HFF-Myc (cell line): Measurements from ENCODE around the gene SERGEF.

Source experiments
- DNase-seq: peaks from one replicate; pipeline ENCODE4 v3.0.0-alpha.2; 2011; ENCODE audit warnings: low read depth; ENCODE audit errors: extremely low read depth
- H3K4me3 ChIP-seq: replicated peaks from 2 replicates; pipeline ENCODE4 v1.5.1; 2011; ENCODE audit warnings: low read depth, mild to moderate bottlenecking, control low read depth, low read length
- TF ChIP-seq, protein P1 (sequence below): IDR thresholded peaks from 2 replicates; pipeline ENCODE4 v1.5.1; 2012; ENCODE audit warnings: mild to moderate bottlenecking, low read depth, low read length, control low read depth; ENCODE audit errors: missing control alignments

Gene SERGEF

DNA sequence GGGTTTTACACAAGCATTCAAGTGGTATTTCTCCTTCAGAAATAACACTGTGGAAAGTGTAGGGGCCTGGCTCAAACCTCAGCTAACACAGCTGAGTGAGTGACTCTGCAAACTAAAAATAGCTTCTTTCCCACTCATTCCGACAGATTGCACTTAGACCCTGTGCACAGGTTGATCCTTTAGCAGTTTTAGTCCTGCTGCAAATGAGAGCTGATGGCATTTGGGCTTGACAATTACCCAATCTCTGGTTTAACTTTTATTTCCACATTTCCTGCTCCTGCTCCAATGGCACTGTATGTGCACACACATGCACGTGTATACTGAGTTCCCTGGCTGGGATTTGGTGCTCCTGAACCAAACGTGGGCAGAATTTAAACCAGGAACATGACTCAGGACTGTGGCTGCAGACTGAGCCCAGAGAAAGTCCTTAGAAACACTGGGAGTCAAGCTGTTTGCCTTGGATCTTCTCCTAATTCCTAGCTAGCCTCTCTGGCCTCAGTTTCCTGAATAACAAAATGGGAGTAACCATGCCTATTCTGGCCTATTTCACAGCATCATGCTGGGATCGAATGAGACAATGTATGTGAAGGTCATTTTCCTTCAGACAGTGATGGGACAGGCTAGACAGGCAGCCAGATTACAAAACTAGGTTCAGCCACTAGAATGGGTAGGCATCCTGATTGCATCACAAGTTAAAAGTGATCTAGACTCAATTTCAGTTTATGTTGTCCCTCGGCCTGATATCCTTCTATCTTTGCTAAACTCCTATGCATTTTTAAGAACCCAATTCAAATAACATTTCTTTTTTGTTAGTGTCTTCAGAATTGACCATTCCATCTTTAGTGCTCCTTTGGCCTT lies 58.2 kb downstream of the SERGEF start:
- TF ChIP-seq, protein P1, sequence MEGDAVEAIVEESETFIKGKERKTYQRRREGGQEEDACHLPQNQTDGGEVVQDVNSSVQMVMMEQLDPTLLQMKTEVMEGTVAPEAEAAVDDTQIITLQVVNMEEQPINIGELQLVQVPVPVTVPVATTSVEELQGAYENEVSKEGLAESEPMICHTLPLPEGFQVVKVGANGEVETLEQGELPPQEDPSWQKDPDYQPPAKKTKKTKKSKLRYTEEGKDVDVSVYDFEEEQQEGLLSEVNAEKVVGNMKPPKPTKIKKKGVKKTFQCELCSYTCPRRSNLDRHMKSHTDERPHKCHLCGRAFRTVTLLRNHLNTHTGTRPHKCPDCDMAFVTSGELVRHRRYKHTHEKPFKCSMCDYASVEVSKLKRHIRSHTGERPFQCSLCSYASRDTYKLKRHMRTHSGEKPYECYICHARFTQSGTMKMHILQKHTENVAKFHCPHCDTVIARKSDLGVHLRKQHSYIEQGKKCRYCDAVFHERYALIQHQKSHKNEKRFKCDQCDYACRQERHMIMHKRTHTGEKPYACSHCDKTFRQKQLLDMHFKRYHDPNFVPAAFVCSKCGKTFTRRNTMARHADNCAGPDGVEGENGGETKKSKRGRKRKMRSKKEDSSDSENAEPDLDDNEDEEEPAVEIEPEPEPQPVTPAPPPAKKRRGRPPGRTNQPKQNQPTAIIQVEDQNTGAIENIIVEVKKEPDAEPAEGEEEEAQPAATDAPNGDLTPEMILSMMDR = no peak
- DNase-seq = no peak

DNA sequence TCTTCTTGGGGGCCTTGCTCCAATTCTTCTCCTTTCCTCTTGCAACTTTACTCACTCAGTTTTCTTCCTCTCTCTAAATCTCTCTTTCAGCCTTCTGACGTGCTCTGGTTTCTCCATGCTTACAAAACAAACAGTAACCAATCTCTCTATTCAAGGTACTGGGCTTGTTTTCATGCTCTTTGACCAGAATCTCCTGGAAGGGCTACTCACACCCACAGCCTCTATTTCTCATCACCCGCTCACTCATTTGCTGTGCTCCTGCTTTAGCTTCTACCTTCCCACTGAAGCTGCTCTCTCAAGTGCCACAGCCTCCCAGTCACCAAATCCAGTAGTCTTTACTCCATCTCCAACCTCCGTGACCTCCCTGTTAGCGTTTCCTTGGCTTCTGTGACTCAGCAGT lies 60.4 kb downstream of the SERGEF start:
- no peak for DNase-seq
- TF ChIP-seq, protein P1 = no peak
- no peak overlapping the region for H3K4me3 ChIP-seq

More for the DNA sequence above, 58.2 kb downstream of the SERGEF start:
- no peak overlapping the region for H3K4me3 ChIP-seq

DNA sequence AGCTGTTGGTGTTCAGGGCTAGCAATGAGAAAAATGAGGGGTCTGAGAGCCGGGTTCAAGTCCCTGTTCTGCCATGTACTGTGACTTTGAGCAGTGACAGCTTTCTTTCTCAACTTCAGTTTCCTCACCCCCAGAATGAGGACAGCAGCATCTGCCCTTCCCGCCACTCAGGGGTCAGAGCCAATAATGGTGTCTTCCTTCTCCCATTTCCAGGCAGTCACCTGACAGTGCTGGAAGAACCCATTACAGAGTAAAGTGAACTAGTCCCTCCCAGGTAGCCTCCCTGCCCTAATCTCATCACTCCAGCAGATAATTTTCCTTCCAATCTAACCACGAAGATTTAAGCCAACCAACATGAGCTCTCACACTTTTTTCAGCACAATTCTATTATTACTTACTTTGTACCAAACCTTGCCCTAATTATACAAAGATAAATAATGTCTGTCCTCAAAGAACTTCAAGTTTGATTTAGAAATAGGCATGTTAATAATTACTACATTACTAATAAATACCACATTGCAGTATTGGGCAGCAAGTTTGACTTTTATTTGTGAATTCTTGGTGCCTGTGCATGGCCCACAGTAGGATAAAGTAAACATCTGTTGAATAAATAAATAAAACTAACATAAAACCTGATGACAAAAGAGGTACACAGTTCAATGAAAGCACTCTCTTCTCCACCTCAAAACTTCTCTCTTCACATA lies 61.0 kb downstream of the SERGEF start:
- TF ChIP-seq, protein P1 = no peak
- no peak overlapping the region for H3K4me3 ChIP-seq
- no peak for DNase-seq

DNA sequence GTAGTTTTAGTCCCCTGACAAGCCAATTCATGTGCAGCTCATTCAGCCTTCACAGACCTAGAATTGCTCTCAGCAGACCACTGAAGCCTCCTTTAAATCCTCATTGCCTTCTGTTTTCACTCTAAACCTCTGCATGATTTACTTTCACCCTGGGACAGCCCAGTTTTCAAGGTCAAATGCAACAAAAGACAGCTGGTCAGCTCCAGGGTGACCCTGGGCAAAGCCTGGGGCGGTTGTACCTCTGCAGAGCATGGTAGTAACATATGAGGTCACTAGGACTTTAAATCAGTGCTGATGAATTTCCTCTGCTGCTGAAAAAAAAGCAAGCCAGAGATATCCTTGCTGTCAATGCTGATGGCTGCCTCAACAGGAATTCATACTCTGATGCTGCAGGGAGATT lies 62.2 kb downstream of the SERGEF start:
- H3K4me3 ChIP-seq = no peak overlapping the region
- TF ChIP-seq, protein P1 = no peak
- no peak for DNase-seq

DNA sequence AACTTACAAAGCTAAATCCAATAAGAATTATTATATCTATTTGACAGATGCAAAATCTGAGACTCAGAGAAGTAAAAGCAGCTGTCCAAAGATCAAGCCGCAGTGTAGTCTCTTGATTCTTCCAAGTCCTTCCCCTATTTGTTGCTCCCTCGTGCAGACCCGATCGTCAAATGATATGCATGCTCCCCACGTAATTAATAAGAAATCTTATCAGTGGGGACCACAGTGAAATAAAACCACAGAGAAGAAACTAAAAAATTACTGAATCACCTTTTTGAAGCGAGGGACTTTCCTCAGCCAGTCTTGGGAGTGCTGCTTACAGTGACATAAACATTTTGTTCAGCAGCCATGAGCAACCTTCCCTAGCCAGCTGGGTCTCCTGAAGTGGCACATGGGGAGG lies 64.6 kb downstream of the SERGEF start:
- no peak overlapping the region for H3K4me3 ChIP-seq
- no peak for DNase-seq
- TF ChIP-seq, protein P1 = no peak

DNA sequence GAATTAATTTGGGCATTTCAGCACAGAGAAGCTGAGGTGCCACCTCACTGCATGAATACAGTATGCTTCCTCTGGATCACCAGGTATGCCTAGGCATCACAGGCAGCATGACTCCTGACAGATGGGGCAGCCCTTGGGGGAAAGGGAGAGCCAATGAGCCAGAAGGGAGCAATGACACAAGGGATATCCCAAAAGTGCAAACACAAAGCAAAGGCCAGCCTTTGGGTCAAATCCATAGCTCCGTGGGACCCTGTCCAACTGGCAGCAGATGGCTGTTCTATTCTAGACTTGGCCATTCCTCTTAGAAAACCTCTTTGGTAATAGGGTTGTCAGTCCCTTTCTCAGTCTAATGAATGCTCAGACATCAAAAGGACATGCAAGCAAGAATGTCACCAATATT lies 73.3 kb downstream of the SERGEF start:
- H3K4me3 ChIP-seq = no peak overlapping the region
- no peak for DNase-seq
- TF ChIP-seq, protein P1 = no peak
